Ascending aorta (tissue), 2 donors: Measurements from ENCODE around the gene CAPN15. TPM values are rescaled to one million over a fixed set of nuclear protein-coding genes. Genes with fewer than 3 reads are reported as not detected.

ENCODE experiments used
- DNase-seq, 2 donors: peaks; one replicate each; pipeline ENCODE4 v3.0.0-alpha.2; 2019; ENCODE audit warnings: low spot score in 2 of 2
- H3K27ac ChIP-seq, 2 donors: fragments of 200-600 bp; sonication (generic); one replicate each; pipeline ENCODE4 v1.5.1; 2016 to 2017; ENCODE audit warnings: mild to moderate bottlenecking in 1 of 2
- H3K27me3 ChIP-seq: fragments of 200-600 bp; sonication (generic); one replicate; pipeline ENCODE4 v1.5.1; 2017
- H3K36me3 ChIP-seq, 2 donors: fragments of 200-600 bp; sonication (generic); one replicate each; pipeline ENCODE4 v1.5.1; 2016
- H3K4me1 ChIP-seq, 2 donors: fragments of 200-600 bp; sonication (generic); one replicate each; pipeline ENCODE4 v1.5.1; 2016 to 2017; ENCODE audit warnings: mild to moderate bottlenecking in 1 of 2
- H3K4me3 ChIP-seq, 2 donors: fragments of 200-600 bp; sonication (generic); one replicate each; pipeline ENCODE4 v1.5.1; 2016 to 2017; ENCODE audit warnings: mild to moderate bottlenecking in 1 of 2
- H3K9me3 ChIP-seq, 2 donors: fragments of 200-600 bp; sonication (generic); one replicate each; pipeline ENCODE4 v1.5.1; 2016
- intact Hi-C: fragments of 100-400 bp; cut with DNase I; formaldehyde crosslinking; loops from one replicate; pipeline ENCODE4 v1.15.1; 2023
- total RNA-seq: library from RNA; depleted of rRNA; stranded (reverse); fragments of >200 nt; gene quantifications from one replicate; pipeline ENCODE4 v1.1.0, GENCODE V29; 2016
- TF ChIP-seq, protein P1 (sequence below), 3 experiments: fragments of 200-600 bp in 2 of 3; fragments of 450-650 bp in 1 of 3; sonication (generic) in 2 of 3; IDR thresholded peaks; one replicate each; pipeline ENCODE4 v1.5.1; 2016 to 2019; ENCODE audit warnings: antibody characterized with exemption in 3 of 3, mild to moderate bottlenecking in 1 of 3, moderate library complexity in 1 of 3

The CAPN15 gene
- total RNA-seq, 1 donor from 2014 or later: 249 TPM

DNA sequence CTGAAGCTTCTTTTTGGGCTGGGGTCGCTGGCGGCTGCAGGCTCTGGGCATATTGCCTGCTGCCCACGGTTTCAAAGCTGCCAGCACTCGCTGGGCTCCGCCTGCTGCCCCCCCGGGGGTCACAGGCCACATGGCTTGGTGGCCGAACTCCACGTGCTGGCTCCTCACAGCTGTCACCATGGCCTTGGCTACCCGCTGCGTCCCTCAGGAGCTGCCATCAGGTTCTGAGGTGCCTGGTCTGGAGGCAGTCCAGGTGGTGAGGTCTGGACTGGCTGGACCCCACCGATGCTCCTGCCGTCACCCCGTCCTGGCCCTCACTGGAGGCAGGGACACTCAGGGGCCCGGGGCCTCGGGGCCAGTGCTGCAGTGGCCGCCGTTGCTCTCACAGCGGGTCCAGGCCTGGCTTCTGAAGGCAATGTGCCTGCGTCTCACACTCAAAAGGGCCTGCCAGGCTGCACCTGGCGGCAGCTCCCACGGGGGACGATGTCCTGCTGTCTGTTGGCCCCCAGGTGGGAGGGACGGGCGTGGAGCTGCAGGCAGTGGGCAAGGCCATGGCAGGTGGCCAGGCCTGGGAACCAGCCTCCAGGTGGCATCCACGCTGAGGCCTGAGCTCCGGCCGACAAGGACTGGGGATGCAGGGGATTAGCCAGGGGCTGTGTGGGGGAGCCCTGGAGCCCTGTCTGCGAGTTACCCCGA is 13.3 kb downstream of the CAPN15 start:
- Histone ChIP-seq H3K4me1 (no peaks in the 10 kb centered on the region), H3K4me3 (no peak overlapping the region), H3K9me3 (no peaks in the 10 kb centered on the region), H3K27ac (no peak overlapping the region), H3K36me3 (peaks cover 0 to 26% of the 10 kb centered on the region in 2 donors), H3K27me3 (no peaks in the 10 kb centered on the region)
- TF ChIP-seq, protein P1, sequence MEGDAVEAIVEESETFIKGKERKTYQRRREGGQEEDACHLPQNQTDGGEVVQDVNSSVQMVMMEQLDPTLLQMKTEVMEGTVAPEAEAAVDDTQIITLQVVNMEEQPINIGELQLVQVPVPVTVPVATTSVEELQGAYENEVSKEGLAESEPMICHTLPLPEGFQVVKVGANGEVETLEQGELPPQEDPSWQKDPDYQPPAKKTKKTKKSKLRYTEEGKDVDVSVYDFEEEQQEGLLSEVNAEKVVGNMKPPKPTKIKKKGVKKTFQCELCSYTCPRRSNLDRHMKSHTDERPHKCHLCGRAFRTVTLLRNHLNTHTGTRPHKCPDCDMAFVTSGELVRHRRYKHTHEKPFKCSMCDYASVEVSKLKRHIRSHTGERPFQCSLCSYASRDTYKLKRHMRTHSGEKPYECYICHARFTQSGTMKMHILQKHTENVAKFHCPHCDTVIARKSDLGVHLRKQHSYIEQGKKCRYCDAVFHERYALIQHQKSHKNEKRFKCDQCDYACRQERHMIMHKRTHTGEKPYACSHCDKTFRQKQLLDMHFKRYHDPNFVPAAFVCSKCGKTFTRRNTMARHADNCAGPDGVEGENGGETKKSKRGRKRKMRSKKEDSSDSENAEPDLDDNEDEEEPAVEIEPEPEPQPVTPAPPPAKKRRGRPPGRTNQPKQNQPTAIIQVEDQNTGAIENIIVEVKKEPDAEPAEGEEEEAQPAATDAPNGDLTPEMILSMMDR (IDR thresholded peaks at IDR 0.05): no peak
- intact Hi-C loops: no loop called here
- DNase-seq: no peak

DNA sequence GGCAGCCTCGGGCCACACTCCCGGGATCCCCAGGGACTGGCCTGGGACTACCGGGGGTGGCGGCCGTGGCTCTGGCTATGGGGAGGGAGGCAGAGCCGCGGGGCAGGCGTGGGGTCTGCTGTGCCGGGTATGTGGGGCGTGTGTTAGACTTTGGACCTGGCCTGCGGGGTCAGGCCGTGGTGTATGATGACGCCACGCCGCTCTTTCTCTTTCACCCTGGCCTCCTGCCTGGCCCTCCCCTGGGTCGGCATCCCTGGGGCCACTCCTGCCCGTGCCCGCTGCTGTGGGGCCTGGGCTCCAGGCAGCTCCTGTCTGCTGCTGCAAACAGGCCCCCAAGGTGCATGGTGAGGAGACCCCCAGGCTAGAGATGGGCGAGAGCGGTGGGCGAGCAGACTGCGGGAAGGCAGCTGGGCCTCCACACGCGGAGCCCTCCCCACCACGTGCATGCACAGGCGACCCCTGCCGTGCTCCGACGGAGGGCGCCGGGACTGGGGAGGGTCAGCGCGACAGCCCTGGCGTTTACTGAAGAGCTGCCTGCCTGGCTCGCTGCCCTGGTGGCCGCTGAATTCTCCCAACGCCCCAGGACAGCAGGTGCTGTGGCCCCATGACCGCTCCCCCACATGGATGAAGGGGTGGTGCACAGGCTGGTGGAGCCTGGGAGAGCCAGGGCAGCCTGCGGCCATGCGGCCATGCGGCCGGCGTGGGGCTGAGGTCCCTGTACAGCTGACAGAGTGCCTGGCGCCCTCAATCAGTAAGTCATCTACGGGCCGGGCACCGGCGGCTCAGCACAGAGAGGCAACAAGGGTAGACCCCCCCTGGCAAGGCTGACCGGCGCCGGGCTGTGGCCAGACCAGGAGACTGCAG is 16.0 kb downstream of the CAPN15 start:
- TF ChIP-seq, protein P1 (IDR thresholded peaks at IDR 0.05): no peak
- intact Hi-C loops: no loop called here
- H3K9me3 ChIP-seq: no peaks in the 10 kb centered on the region
- no peak for DNase-seq
- H3K27me3 ChIP-seq: no peaks in the 10 kb centered on the region
- H3K36me3 ChIP-seq: peaks cover 10 to 28% of the 10 kb centered on the region in 2 donors
- no peak overlapping the region for H3K27ac ChIP-seq
- no peaks in the 10 kb centered on the region for H3K4me1 ChIP-seq
- no peak overlapping the region for H3K4me3 ChIP-seq

DNA sequence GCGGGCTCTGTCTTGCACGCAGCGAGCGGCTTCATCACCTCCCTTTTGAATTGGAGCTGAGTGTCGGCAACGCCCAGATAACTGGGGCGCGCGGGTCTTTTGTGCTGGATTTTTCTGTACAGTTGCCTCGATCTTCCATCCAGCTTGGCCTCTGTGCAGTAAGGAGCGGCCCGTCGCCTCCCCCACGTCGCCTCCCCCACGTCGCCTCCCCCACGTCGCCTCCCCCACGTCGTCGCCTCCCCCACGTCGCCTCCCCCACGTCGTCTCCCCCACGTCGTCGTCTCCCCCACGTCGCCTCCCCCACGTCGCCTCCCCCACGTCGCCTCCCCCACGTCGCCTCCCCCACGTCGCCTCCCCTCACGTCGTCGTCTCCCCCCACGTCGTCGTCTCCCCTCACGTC is 17.0 kb downstream of the CAPN15 start:
- intact Hi-C loops: no loop called here

DNA sequence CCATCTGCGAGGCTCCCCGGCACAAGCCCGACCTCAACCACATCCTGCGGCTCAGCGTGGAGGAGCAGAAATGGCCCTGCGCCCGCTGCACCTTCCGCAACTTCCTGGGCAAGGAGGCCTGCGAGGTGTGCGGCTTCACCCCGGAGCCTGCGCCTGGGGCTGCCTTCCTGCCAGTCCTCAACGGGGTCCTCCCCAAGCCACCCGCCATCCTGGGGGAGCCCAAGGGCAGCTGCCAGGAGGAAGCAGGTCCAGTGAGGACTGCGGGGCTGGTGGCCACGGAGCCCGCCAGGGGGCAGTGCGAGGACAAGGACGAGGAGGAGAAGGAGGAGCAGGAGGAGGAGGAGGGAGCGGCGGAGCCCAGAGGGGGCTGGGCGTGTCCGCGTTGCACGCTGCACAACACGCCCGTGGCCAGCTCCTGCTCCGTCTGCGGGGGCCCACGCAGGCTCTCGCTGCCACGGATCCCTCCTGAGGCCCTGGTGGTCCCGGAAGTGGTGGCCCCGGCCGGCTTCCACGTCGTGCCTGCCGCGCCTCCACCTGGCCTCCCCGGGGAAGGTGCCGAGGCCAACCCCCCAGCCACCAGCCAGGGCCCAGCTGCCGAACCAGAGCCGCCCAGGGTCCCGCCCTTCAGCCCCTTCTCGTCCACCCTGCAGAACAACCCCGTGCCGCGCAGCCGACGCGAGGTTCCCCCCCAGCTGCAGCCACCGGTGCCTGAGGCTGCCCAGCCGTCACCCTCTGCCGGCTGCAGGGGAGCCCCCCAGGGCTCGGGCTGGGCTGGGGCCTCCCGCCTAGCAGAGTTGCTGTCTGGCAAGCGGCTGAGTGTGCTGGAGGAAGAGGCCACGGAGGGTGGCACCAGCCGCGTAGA is 19.6 kb downstream of the CAPN15 start:
- no peak overlapping the region for H3K4me3 ChIP-seq
- no peaks in the 10 kb centered on the region for H3K9me3 ChIP-seq
- H3K4me1 ChIP-seq: no peaks in the 10 kb centered on the region
- DNase-seq: no peak
- no peak overlapping the region for H3K27ac ChIP-seq
- intact Hi-C loops: no loop called here
- H3K27me3 ChIP-seq: no peaks in the 10 kb centered on the region
- TF ChIP-seq, protein P1 (IDR thresholded peaks at IDR 0.05): peak in 1 of 3 experiments; percentile 27
- peaks cover 33 to 44% of the 10 kb centered on the region in 2 donors for H3K36me3 ChIP-seq

More for the DNA sequence above, 17.0 kb downstream of the CAPN15 start:
- no peaks in the 10 kb centered on the region for H3K9me3 ChIP-seq
- DNase-seq: no peak
- H3K27ac ChIP-seq: no peak overlapping the region
- TF ChIP-seq, protein P1 (IDR thresholded peaks at IDR 0.05): no peak
- H3K36me3 ChIP-seq: peaks cover 17 to 37% of the 10 kb centered on the region in 2 donors
- H3K27me3 ChIP-seq: no peaks in the 10 kb centered on the region
- H3K4me1 ChIP-seq: no peaks in the 10 kb centered on the region
- no peak overlapping the region for H3K4me3 ChIP-seq

DNA sequence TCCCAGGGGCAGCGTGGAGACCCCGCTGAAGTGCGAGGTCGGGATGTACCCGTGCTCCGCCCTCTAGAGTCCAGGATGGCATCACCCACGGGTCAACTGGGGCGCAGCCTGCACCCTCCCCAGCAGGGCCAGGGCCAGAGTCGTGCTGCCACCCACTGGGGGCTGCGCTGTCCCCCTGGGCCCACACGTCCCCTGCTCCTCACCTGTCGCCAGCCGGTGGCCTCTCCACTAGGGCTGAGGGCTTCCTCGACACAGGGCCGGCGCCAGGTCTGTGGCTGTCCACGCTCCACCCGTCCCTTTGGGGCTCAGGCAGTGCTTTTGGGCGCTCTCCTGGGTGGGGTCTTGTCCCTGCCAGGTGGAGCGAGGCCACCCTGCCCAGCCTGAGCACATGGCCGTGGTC is 21.1 kb downstream of the CAPN15 start:
- DNase-seq: no peak
- Histone ChIP-seq H3K36me3 (peaks cover 45 to 57% of the 10 kb centered on the region in 2 donors), H3K27ac (no peak overlapping the region), H3K27me3 (no peaks in the 10 kb centered on the region), H3K4me3 (no peak overlapping the region), H3K4me1 (no peaks in the 10 kb centered on the region), H3K9me3 (no peaks in the 10 kb centered on the region)
- intact Hi-C loops: no loop called here
- TF ChIP-seq, protein P1 (IDR thresholded peaks at IDR 0.05): no peak
